ENCODE measurements around the gene OR52L1.

DNA sequence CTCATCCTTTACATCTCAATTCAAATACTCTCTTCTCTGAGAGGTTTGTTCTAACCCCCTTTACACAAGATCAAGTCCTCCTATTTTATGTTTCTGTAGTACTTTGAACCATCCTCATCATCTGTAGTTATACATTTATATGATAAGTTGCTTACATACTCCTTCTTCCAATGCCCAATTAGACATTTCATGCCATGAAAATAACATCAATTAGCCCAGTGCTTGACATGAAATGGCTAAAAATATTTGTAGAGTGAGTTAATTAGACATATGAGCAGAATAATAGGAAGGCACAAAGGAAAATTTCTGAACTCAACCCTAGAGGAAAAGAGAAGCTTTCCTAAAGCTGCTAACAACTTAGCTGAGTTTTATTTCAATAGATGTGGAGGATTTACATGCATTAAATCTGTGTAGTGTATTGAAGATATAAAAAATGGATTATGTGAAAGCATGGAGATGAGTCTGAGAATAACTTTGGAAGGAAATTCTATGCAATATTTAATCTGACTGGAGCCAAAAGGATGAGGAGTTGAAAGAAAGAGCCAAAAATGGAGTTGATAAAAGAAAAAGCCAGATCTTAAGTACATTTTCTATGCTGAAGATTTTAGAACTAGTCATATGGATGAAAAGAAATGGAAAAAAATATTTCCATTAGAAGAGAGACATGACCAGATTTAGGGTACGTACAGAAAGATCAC lies 44.1 kb upstream of the OR52L1 start, which contains the start of gene OR56A1:
- no peak for TF ChIP-seq EZH2 (IDR thresholded peaks at IDR 0.05; ENCODE audit: low read length)
- TF ChIP-seq, protein P1, sequence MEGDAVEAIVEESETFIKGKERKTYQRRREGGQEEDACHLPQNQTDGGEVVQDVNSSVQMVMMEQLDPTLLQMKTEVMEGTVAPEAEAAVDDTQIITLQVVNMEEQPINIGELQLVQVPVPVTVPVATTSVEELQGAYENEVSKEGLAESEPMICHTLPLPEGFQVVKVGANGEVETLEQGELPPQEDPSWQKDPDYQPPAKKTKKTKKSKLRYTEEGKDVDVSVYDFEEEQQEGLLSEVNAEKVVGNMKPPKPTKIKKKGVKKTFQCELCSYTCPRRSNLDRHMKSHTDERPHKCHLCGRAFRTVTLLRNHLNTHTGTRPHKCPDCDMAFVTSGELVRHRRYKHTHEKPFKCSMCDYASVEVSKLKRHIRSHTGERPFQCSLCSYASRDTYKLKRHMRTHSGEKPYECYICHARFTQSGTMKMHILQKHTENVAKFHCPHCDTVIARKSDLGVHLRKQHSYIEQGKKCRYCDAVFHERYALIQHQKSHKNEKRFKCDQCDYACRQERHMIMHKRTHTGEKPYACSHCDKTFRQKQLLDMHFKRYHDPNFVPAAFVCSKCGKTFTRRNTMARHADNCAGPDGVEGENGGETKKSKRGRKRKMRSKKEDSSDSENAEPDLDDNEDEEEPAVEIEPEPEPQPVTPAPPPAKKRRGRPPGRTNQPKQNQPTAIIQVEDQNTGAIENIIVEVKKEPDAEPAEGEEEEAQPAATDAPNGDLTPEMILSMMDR (optimal IDR thresholded peaks at IDR 0.05 in 1 of 3, IDR thresholded peaks at IDR 0.05 in 1 of 3, conservative IDR thresholded peaks at IDR 0.05 in 1 of 3; ENCODE audit: extremely low read depth in 1 of 3, insufficient read depth in 2 of 3, low read length in 3 of 3): no peak
